Pancreas (tissue), 10 donors: Measurements from ENCODE around the gene MYL4. TPM values are rescaled to one million over a fixed set of nuclear protein-coding genes. Genes with fewer than 3 reads are reported as not detected.
A peak's percentile ranks its signal among the peaks of the same experiment; 100 is the strongest.
"Not testable (repeated sequence)": the region's sequence is repeated elsewhere in the genome, so short reads cannot be mapped to it uniquely, and the experiment has no call there.

ENCODE experiments used
- ATAC-seq, 4 donors: fragments of 200-7000 bp; cut with Tn5 transposase; one replicate each; pipeline versions ENCODE4 v1.8.0 to v1.9.1; 2020; ENCODE audit warnings: mild to moderate bottlenecking in 4 of 4, moderate library complexity in 4 of 4
- DNase-seq, 6 donors: peaks; one replicate each; pipeline ENCODE4 v3.0.0-alpha.2; 2020
- FAIRE-seq: peaks from 2 replicates; lab custom pipeline; 2012; peaks lifted over from hg19 to GRCh38; lab: Jason Lieb, UNC
- H3K27ac ChIP-seq, 4 donors: fragments of 200-600 bp; sonication (generic); 1 replicate in 3 of 4; 2 replicates in 1 of 4; pipeline versions ENCODE4 v1.5.0 to v1.8.0; 2020
- H3K27me3 ChIP-seq, 4 donors: fragments of 200-600 bp; one replicate each; pipeline ENCODE4 v1.8.0; 2021
- H3K36me3 ChIP-seq, 3 donors: fragments of 200-600 bp; sonication (generic) in 1 of 3; one replicate each; pipeline versions ENCODE4 v1.5.0 to v1.8.0; 2020 to 2021
- H3K4me1 ChIP-seq, 3 donors: fragments of 200-600 bp; one replicate each; pipeline ENCODE4 v1.8.0; 2021
- H3K4me3 ChIP-seq, 4 donors: fragments of 200-600 bp; sonication (generic) in 2 of 4; one replicate each; pipeline versions ENCODE4 v1.5.0 to v1.8.0; 2020 to 2021
- H3K9me3 ChIP-seq, 4 donors: fragments of 200-600 bp; one replicate each; pipeline ENCODE4 v1.8.0; 2021
- WGBS, 2 donors: extraction: QIAGEN DNeasy Blood & Tissue Kit; methylation state at CpG; one replicate each; pipeline ENCODE4 v1.1.7; 2013; 5-methylcytosine and 5-hydroxymethylcytosine counted together
- intact Hi-C, 3 donors: fragments of 100-400 bp; cut with DNase I; formaldehyde crosslinking; loops; one replicate each; pipeline versions ENCODE4 v1.11.1 to v1.14.2; 2022
- polyA plus RNA-seq, 2 donors: library from polyadenylated mRNA; stranded (reverse); fragments of 200-250 nt; gene quantifications; one replicate each; pipeline ENCODE4 v1.2.3, GENCODE V29; 2013
- total RNA-seq, 6 donors: library from RNA; stranded (reverse); fragmentation: NEBNext Ultra II Directional in 4 of 6; extraction: Animal tissue kit (Norgen Biotek cat#: 25700) in 4 of 6; gene quantifications; one replicate each; pipeline versions ENCODE4 v1.2.1 to v1.2.4, GENCODE V29; 2021 to 2023
- TF ChIP-seq, protein P1 (sequence below), 4 donors: fragments of 200-600 bp; sonication (generic) in 3 of 4; IDR thresholded peaks; one replicate each; pipeline versions ENCODE4 v1.5.0 to v1.8.0; 2021; ENCODE audit warnings: antibody characterized with exemption in 4 of 4
- donor health status: healthy with polysubstance abuse.
- donor health status: DM: no; HTN: no; CAD: no; lungs with moderate emphysema.
- donor health status: DM: no; HTN: no; CAD: no.
- donor health status: control.
- donor health status: control.
- donor health status: Bipolar disorder and iron deficiency.
- donor health status: DM: yes; HTN: yes; CAD: no.
- donor health status: DM: no; HTN: no; CAD: no.
- donor health status: DM: no; HTN: no; CAD: no.
- donor health status: DM: yes; HTN: yes; CAD: no.

The MYL4 gene
- total and polyA plus RNA-seq, 8 donors: 0.23 to 0.53 (median 0.28) TPM; not detected in 4

GRCh38 chr17:47179141-47179540 is 30.0 kb upstream of the MYL4 start:
- H3K27ac ChIP-seq: no peak overlapping the region
- intact Hi-C loops: no loop called here
- no peak overlapping the region for H3K4me3 ChIP-seq
- peaks cover 4 to 9% (median 7%) of the 10 kb centered on the region in 3 donors for H3K4me1 ChIP-seq
- ATAC-seq: no peak
- no peak for FAIRE-seq
- H3K27me3 ChIP-seq: no peaks in the 10 kb centered on the region
- TF ChIP-seq, protein P1, sequence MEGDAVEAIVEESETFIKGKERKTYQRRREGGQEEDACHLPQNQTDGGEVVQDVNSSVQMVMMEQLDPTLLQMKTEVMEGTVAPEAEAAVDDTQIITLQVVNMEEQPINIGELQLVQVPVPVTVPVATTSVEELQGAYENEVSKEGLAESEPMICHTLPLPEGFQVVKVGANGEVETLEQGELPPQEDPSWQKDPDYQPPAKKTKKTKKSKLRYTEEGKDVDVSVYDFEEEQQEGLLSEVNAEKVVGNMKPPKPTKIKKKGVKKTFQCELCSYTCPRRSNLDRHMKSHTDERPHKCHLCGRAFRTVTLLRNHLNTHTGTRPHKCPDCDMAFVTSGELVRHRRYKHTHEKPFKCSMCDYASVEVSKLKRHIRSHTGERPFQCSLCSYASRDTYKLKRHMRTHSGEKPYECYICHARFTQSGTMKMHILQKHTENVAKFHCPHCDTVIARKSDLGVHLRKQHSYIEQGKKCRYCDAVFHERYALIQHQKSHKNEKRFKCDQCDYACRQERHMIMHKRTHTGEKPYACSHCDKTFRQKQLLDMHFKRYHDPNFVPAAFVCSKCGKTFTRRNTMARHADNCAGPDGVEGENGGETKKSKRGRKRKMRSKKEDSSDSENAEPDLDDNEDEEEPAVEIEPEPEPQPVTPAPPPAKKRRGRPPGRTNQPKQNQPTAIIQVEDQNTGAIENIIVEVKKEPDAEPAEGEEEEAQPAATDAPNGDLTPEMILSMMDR (IDR thresholded peaks at IDR 0.05): no peak
- DNase-seq: no peak
- WGBS, 2 donors: 81 to 97% methylated on average over 3 of the region's 3 CpGs
- H3K9me3 ChIP-seq: no peaks in the 10 kb centered on the region
- no peaks in the 10 kb centered on the region for H3K36me3 ChIP-seq

- H3K27me3 ChIP-seq: no peaks in the 10 kb centered on the region
- no peaks in the 10 kb centered on the region for H3K36me3 ChIP-seq
- H3K4me1 ChIP-seq: peaks cover 7 to 9% (median 8%) of the 10 kb centered on the region in 3 donors
- no peak for ATAC-seq
- no peak for DNase-seq
- no peak overlapping the region for H3K4me3 ChIP-seq
- 82 to 83% methylated on average over 1 of the region's 1 CpG for WGBS, 2 donors
- H3K9me3 ChIP-seq: no peaks in the 10 kb centered on the region
- intact Hi-C loops: no loop called here
- no peak for FAIRE-seq
- TF ChIP-seq, protein P1 (IDR thresholded peaks at IDR 0.05): no peak
- H3K27ac ChIP-seq: no peak overlapping the region
Observed at GRCh38 chr17:47180337-47180736, 28.8 kb upstream of the MYL4 start.

DNA sequence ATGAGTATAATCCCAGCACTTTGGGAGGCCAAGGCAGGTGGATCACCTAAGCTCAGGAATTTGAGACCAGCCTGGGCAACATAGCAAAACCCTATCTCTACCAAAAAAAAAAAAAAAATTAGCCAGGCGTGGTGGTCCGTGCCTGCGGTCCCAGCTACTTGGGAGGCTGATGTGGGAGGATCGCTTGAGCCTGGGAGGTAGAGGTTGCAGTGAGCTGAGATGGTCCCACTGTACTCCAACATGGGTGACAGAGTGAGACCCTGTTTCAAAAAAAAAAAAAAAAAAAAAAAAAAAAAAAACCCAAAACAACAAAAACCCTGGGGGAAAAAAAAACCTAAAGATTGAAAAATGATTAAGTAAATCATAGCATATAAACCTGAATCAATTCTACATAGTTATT is 28.2 kb upstream of the MYL4 start:
- ATAC-seq, H3K4me1 ChIP-seq, H3K27me3 ChIP-seq, H3K4me3 ChIP-seq, H3K27ac ChIP-seq, intact Hi-C loops, FAIRE-seq, H3K36me3 ChIP-seq, H3K9me3 ChIP-seq, DNase-seq: not testable (repeated sequence)
- 98% methylated on average over 4 of the region's 4 CpGs for WGBS, 2 donors

GRCh38 chr17:47184681-47185080 is 24.5 kb upstream of the MYL4 start:
- Histone ChIP-seq H3K27ac (no peak overlapping the region), H3K4me3 (no peak overlapping the region), H3K4me1 (peaks cover 26 to 27% (median 27%) of the 10 kb centered on the region in 3 donors), H3K36me3 (no peaks in the 10 kb centered on the region), H3K27me3 (no peaks in the 10 kb centered on the region), H3K9me3 (no peaks in the 10 kb centered on the region)
- FAIRE-seq (no peak), DNase-seq (no peak), ATAC-seq (no peak)
- 83 to 94% methylated on average over 6 of the region's 6 CpGs for WGBS, 2 donors
- TF ChIP-seq, protein P1 (IDR thresholded peaks at IDR 0.05): no peak
- intact Hi-C loops: no loop called here

DNA sequence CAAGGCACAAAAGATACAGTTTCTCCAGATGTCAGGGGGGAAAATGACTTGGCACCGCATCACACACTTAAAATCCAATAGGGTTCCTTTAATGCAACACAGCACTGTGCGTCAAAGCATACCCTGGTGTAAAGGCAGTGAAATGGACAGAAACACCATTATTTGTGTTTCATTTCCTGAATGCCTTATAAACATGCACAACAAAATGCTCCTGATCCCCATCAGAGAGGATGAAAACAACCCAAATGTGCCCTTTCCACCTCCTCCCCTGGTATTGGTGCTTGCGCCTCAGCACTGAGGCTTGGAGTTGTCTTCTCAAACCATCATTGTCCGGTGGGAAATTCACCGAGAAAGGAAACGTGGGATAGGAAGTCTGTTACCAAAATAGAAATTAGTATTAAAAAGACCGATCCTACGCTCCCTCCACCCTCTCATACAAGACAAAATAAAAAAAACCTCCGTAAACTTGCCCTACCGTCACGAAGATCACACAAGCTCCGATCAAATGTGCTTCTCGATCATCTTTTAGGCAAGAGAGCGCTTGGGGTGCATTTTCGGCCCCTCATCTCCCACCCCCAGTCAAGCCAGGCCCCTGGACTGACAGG is 20.8 kb upstream of the MYL4 start:
- peaks cover 23 to 26% (median 23%) of the 10 kb centered on the region in 3 donors for H3K4me1 ChIP-seq
- H3K9me3 ChIP-seq: no peaks in the 10 kb centered on the region
- peak overlapping the region; percentile 54 to 91 (median 78) for H3K27ac ChIP-seq
- peak overlapping the region; percentile 56 to 76 (median 64) for H3K4me3 ChIP-seq
- 1% methylated on average over 15 of the region's 15 CpGs for WGBS, 2 donors
- FAIRE-seq (no peak), ATAC-seq (peak in 3 of 4 donors; percentile 0 to 10 (median 3)), DNase-seq (no peak)
- TF ChIP-seq, protein P1 (IDR thresholded peaks at IDR 0.05): no peak
- H3K36me3 ChIP-seq: no peaks in the 10 kb centered on the region
- H3K27me3 ChIP-seq: no peaks in the 10 kb centered on the region
- intact Hi-C loops: no loop called here
